ENCODE results near the gene SLC25A42.
"Not testable (repeated sequence)": the region's sequence is repeated elsewhere in the genome, so short reads cannot be mapped to it uniquely, and the experiment has no call there.

SLC25A42 gene, protein sequence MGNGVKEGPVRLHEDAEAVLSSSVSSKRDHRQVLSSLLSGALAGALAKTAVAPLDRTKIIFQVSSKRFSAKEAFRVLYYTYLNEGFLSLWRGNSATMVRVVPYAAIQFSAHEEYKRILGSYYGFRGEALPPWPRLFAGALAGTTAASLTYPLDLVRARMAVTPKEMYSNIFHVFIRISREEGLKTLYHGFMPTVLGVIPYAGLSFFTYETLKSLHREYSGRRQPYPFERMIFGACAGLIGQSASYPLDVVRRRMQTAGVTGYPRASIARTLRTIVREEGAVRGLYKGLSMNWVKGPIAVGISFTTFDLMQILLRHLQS

DNA sequence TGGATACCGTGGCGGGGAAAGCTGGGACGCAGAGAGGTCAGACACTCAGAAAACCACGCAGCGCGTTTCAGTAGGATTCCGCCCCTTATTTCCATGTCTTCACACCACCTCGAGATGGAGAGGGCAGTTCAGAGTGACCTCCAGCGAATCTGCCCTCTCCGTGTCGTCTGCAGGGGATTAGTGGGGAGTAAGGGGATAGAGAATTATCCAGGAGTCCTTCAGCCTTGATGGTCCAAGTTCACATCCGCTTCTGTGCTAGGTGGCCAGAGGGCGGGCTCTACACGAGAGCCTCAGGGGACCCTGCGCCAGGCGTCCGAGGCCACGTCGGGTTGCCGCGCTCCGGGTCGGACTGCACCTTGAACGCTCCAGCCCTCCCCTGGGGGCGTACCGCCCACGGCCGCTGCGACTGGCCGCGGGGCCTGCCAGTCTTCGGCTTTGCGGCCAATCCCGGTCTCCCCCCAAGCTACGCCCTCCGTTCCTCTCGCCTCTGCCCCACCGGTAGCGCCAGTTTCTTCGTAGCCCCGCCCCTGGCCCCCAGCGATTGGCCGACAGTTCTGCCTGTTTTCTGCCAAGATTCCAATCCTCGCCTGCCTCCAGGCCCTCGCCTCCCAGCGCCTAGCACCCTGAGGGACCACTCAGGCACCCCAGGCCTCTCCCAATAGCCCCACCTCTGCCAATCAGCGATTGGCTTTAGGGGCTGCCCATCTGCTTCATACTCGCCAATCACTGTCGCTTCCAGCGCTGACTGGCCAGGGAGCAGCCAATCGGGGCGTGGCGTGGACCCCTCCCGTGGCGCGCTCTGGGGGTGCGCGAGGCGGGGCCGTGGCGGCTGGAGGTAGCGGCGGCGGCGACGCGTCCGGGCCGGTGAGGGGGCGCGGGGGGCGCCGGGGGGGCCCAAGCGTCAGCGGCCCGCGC is at the start of gene SLC25A42:
Gene SLC25A42, plus strand, starts transcription at position 812 of the 915 bp plus-strand sequence. CDS start 32,131 bp downstream, outside the sequence.
- no peaks in the 10 kb centered on the region for H3K9me3 ChIP-seq (ENCODE audit: insufficient read depth, low read length)
- TF ChIP-seq YY1 (IDR thresholded peaks at IDR 0.05; ENCODE audit: insufficient read depth, insufficient read length) (no peak), ZNF274 (IDR thresholded peaks at IDR 0.05; ENCODE audit: low read depth, low read length) (no peak)
- H3K9ac ChIP-seq (ENCODE audit: insufficient read length, low read depth), result peak within 1 kb of the TSS; percentile 73
- H3K4me3 ChIP-seq (ENCODE audit: insufficient read length, low read depth), result peak within 1 kb of the TSS; percentile 53
- peaks cover 30% of the 10 kb centered on the region for H3K36me3 ChIP-seq (ENCODE audit: insufficient read depth, insufficient read length, low read length)
- peaks cover 39% of the 10 kb centered on the region for H3K27me3 ChIP-seq (ENCODE audit: insufficient read depth, insufficient read length)
- DNase-seq (ENCODE audit: low read depth, low spot score), result peak; percentile 98
- peaks cover 5% of the 10 kb centered on the region for H3K4me1 ChIP-seq (ENCODE audit: insufficient read depth, insufficient read length)

DNA sequence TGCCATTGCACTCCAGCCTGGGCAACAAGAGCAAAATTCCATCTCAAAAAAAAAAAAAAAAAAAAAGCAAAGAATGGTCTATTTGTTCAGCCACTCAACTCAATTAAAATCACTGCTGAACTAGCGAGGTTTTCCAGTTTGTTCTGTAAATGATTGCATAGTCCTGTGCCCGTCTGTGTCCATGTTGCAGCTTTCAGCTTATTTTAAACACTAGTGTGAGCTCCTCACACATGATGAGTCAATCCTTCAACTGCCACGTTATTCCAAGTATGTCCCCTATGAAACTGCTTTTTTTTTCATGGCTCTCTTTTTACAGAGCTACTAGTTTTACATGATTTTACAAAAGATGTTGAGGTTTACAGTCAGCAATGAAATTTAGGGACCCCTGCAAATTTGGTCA is 42.7 kb upstream of the SLC25A42 start:
- Histone ChIP-seq H3K36me3 (ENCODE audit: insufficient read depth, insufficient read length, low read length) (peaks cover 85% of the 10 kb centered on the region), H3K9ac (ENCODE audit: insufficient read length, low read depth) (no peak overlapping the region), H3K27me3 (ENCODE audit: insufficient read depth, insufficient read length) (no peaks in the 10 kb centered on the region), H3K9me3 (ENCODE audit: insufficient read depth, low read length) (no peaks in the 10 kb centered on the region), H3K4me3 (ENCODE audit: insufficient read length, low read depth) (no peak overlapping the region), H3K4me1 (ENCODE audit: insufficient read depth, insufficient read length) (no peaks in the 10 kb centered on the region)
- no peak for TF ChIP-seq YY1 (IDR thresholded peaks at IDR 0.05; ENCODE audit: insufficient read depth, insufficient read length)
- no peak for TF ChIP-seq SUZ12 (IDR thresholded peaks at IDR 0.05; ENCODE audit: extremely low read depth, insufficient read depth, insufficient read length)
- TF ChIP-seq ZNF274 (IDR thresholded peaks at IDR 0.05; ENCODE audit: low read depth, low read length), result no peak
- DNase-seq (ENCODE audit: low read depth, low spot score), result no peak

DNA sequence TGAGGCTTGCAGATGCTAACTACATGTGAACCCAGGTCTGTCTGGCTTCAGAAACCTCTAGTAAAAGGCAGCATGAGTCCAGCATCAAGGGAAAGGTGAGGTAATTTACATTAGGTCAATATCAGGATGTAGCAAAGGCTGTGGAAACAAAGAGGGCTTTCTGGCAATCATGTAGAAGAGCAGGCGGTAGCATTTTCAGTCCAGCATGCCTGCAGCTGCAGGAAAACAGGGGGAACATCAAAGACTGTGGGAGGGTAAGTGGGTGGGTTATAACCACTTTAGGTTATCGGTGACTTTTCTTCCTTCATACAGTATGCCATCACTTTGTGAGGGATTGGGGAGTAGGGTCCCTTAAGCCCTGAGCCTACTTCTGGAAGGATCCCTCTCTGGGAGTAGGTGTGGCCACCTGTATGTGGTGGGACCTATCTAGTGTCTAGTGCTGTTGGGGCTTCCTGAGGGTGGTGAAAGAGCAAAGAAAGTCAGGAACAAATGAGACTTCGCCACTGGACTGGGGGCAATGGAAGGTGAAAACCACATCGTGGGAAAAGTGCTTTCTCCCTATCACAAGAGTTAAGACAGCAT is 41.3 kb upstream of the SLC25A42 start:
- Histone ChIP-seq H3K27me3 (ENCODE audit: insufficient read depth, insufficient read length) (no peaks in the 10 kb centered on the region), H3K36me3 (ENCODE audit: insufficient read depth, insufficient read length, low read length) (peaks cover 85% of the 10 kb centered on the region), H3K9ac (ENCODE audit: insufficient read length, low read depth) (no peak overlapping the region), H3K4me1 (ENCODE audit: insufficient read depth, insufficient read length) (no peaks in the 10 kb centered on the region), H3K4me3 (ENCODE audit: insufficient read length, low read depth) (no peak overlapping the region), H3K9me3 (ENCODE audit: insufficient read depth, low read length) (no peaks in the 10 kb centered on the region)
- TF ChIP-seq ZNF274 (IDR thresholded peaks at IDR 0.05; ENCODE audit: low read depth, low read length), result no peak
- TF ChIP-seq YY1 (IDR thresholded peaks at IDR 0.05; ENCODE audit: insufficient read depth, insufficient read length), result no peak
- no peak for TF ChIP-seq SUZ12 (IDR thresholded peaks at IDR 0.05; ENCODE audit: extremely low read depth, insufficient read depth, insufficient read length)
- no peak for DNase-seq (ENCODE audit: low read depth, low spot score)

DNA sequence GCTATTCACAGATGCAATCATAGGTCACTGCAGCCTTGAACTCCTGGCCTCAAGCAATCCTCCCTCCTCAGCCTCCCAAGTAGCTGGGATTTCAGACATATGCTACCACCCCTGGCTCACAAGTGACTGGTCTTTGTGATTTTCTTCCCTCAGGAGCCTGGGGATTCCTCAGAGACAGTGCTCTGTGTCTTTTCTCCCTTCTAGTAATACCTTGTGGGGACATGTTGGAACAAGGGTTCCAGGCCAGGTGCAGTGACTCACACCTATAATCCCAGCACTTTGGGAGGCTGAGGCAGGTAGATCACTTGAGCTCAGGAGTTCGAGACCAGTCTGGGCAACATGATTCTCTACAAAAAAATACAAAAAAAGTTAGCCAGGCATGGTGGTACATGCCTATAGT is 40.4 kb upstream of the SLC25A42 start:
- H3K4me1 ChIP-seq (ENCODE audit: insufficient read depth, insufficient read length); H3K27me3 ChIP-seq (ENCODE audit: insufficient read depth, insufficient read length); H3K9ac ChIP-seq (ENCODE audit: insufficient read length, low read depth); H3K9me3 ChIP-seq (ENCODE audit: insufficient read depth, low read length); H3K4me3 ChIP-seq (ENCODE audit: insufficient read length, low read depth); DNase-seq (ENCODE audit: low read depth, low spot score): not testable (repeated sequence)
- H3K36me3 ChIP-seq (ENCODE audit: insufficient read depth, insufficient read length, low read length), result peaks cover 84% of the 10 kb centered on the region

DNA sequence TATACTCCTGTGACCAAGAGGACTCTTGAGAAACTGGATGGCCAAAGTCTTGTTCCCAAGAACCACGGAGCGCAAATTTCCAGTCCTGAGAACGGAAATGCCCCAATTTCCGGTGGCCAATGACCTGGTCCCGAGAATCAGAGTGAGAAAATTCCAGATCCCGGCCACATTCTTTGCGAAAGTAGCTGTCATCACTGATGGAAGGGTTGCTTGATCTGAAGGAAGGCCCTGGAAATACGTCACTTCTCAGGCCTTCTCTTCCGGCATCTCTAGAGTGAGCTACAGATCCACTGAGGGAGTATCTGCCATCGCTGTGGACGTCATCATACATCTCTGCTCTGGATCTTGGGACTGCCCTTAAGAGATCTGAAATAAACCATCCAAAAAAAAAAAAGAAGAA is 37.9 kb upstream of the SLC25A42 start:
- Histone ChIP-seq H3K9ac (ENCODE audit: insufficient read length, low read depth) (no peak overlapping the region), H3K27me3 (ENCODE audit: insufficient read depth, insufficient read length) (no peaks in the 10 kb centered on the region), H3K4me1 (ENCODE audit: insufficient read depth, insufficient read length) (no peaks in the 10 kb centered on the region), H3K4me3 (ENCODE audit: insufficient read length, low read depth) (no peak overlapping the region), H3K9me3 (ENCODE audit: insufficient read depth, low read length) (no peaks in the 10 kb centered on the region), H3K36me3 (ENCODE audit: insufficient read depth, insufficient read length, low read length) (peaks cover 85% of the 10 kb centered on the region)
- DNase-seq (ENCODE audit: low read depth, low spot score), result no peak
- TF ChIP-seq ZNF274 (IDR thresholded peaks at IDR 0.05; ENCODE audit: low read depth, low read length) (no peak), YY1 (IDR thresholded peaks at IDR 0.05; ENCODE audit: insufficient read depth, insufficient read length) (no peak), SUZ12 (IDR thresholded peaks at IDR 0.05; ENCODE audit: extremely low read depth, insufficient read depth, insufficient read length) (no peak)

DNA sequence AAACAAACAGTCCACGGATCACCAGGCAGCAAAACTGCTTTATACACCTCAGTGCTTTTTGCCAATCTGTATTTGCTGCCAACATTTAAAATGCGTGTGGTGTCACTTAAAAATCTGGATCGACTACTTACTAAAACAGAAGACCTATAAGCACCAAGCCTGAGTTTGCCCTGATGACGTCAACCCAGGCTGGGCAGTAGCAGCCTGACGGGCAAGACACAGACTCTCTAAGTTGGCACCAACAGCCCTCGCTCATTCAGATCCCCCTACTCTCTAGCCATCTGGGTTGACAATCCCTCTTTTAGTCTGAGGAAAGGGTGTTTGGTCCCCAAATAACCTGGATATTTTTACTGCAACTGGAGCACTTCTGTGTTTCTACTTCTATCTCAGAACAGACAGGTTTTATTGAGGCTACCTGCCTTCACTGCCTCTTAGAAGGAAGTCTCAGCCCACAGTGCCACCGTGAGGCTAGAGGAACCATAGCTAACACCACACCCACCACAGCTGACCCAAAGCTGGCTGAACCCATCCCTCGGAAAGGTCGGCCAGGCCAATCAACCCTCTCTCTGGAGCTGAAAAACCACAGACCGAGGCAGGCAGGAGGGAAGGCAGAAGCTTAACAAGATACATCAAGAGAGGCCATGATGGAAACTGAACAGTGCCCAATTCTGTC is 37.4 kb upstream of the SLC25A42 start:
- Histone ChIP-seq H3K9ac (ENCODE audit: insufficient read length, low read depth) (no peak overlapping the region), H3K4me1 (ENCODE audit: insufficient read depth, insufficient read length) (no peaks in the 10 kb centered on the region), H3K27me3 (ENCODE audit: insufficient read depth, insufficient read length) (no peaks in the 10 kb centered on the region), H3K9me3 (ENCODE audit: insufficient read depth, low read length) (no peaks in the 10 kb centered on the region), H3K36me3 (ENCODE audit: insufficient read depth, insufficient read length, low read length) (peaks cover 88% of the 10 kb centered on the region), H3K4me3 (ENCODE audit: insufficient read length, low read depth) (no peak overlapping the region)
- TF ChIP-seq ZNF274 (IDR thresholded peaks at IDR 0.05; ENCODE audit: low read depth, low read length) (no peak), YY1 (IDR thresholded peaks at IDR 0.05; ENCODE audit: insufficient read depth, insufficient read length) (no peak), SUZ12 (IDR thresholded peaks at IDR 0.05; ENCODE audit: extremely low read depth, insufficient read depth, insufficient read length) (no peak)
- no peak for DNase-seq (ENCODE audit: low read depth, low spot score)

Data from NT2/D1 (cell line).